Skeletal muscle cell (primary cell): ENCODE results near the gene VIPR1.

Experiments used
- DNase-seq: peaks from one replicate; pipeline ENCODE4 v3.0.0-alpha.2; 2010; ENCODE audit warnings: low read depth
- H3K4me3 ChIP-seq: 2 replicates; pipeline ENCODE4 v1.5.1; 2011; ENCODE audit warnings: low read depth, mild to moderate bottlenecking, control low read depth, low read length, moderate library complexity

VIPR1 gene

DNA sequence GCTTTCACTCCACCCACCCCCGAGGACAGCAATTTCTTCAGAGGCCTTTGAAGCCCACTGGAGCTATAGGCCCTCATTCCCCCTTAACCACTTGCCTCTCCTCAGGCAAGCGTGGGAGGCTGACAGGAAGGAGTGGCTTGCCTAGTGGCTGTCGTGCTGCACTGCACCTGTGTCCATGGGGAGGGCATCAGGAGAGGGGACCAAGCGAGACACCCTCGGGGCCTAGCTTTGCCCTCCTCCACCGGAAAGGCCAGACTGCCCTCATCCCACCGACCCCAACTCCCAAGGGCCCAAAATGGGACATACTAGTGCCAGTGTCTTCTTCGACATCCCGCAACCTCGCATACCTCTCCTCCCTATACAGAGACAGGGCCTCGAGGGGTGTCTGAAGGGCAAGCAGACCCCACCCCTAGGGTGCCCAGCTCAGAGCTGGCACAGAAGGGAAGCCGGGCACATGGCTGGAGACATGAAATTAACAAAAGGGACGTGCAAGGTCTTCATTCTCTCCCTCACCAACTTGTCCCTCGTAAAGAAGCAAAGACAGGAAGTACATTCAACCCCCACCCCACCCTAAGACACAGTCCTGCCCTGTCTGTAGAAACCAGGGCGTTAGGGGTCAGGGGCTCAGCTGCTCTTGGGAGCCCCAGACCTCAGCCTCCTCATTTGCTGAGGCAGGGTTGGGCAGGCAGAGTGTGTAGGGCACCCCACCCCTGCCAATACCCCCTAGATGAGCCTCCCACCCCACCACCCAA lies 24.3 kb downstream of the VIPR1 start:
- H3K4me3 ChIP-seq: no peak overlapping the region
- no peak for DNase-seq

DNA sequence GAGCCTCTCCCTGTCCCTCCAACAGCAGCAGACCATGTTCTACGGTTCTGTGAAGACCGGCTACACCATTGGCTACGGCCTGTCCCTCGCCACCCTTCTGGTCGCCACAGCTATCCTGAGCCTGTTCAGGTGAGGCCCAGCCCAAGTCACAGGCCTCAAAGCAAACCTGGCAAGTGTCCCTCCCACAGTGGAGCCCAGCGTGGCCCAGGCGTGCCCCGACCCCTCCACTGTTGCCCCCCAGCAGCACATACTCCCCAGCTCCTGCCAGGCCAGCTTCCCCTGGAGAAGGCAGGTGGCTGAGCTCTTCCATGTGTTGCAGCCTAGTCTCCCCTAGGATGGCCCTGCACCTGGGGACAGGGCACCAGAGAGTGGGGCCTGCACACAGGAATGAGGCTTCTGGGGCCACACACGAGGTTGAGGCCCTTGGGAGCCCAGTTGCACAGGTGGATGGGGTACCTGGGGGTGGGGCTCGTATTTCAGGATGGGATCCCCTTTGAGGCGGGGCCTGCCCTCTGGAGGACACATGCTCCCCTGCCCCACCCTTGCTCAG lies 25.0 kb downstream of the VIPR1 start:
- DNase-seq: no peak
- H3K4me3 ChIP-seq: no peak overlapping the region

DNA sequence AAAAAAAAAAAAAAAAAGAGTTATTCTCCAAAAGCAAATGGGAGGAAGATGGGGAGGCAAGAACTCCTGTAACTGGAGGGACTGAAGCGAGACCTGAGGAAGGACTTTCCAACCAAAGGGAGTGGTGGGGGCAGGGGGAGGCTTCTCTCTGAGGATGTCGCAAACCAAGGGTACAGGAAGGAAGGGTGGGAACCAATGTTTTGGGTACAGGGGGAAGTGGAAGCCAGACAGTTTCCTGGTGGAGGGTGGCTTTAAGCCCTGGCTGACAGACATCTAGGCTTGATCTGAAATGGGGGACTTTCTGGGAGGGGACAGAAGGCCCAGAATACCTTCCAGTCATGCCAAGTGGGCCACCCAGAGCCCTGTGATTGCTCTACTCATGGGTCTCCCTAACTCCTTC lies 27.0 kb downstream of the VIPR1 start:
- DNase-seq: no peak
- no peak overlapping the region for H3K4me3 ChIP-seq

DNA sequence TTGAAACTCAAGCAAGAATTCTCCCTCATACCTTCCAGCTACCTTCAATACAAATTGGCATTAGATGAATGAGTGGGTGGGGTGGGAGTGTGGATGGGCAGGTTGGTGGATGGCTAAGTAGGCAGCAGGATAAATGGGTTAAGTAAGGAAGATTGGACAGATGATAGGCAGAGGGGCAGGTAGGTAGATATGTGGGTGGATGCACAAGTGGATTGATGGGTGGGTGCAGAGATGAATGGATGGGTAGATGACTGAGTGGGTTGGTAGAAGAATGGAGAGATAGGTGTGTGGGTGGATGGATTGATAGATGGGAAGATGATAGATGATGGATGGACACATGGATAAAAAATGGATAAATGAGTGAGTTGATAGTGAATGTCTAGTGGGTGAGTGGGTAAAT lies 27.6 kb downstream of the VIPR1 start:
- no peak overlapping the region for H3K4me3 ChIP-seq
- no peak for DNase-seq

DNA sequence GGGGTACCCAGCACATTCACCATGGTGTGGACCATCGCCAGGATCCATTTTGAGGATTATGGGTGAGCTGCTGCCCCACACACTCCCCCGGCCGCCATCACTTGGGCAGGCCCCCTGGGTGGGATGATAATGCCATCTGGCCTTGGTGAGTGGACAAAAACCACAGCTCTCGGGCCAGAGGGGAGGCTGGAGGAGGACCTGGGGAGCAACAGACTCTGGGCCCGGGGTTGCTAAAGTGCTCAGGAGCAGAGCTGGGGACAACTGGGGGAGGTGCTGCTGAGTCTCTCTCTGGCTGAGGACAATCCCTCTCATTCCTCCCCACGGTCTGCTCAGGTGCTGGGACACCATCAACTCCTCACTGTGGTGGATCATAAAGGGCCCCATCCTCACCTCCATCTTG lies 29.0 kb downstream of the VIPR1 start:
- DNase-seq: no peak
- H3K4me3 ChIP-seq: no peak overlapping the region

DNA sequence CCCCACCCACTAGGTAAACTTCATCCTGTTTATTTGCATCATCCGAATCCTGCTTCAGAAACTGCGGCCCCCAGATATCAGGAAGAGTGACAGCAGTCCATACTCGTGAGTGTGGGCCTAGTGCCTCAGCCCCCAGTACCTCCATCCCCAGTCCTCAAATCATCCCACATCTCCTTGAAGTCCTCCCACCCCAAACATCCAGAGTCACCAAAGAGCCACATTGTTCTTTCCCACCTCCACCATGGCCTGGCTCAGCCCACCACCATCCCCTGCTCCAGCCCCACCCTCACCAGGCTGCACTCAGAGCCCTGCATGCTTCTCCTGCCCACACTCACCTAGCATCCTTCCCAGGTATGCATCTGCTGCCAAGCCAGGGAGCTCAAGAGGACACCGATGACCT lies 29.8 kb downstream of the VIPR1 start:
- no peak overlapping the region for H3K4me3 ChIP-seq
- no peak for DNase-seq

DNA sequence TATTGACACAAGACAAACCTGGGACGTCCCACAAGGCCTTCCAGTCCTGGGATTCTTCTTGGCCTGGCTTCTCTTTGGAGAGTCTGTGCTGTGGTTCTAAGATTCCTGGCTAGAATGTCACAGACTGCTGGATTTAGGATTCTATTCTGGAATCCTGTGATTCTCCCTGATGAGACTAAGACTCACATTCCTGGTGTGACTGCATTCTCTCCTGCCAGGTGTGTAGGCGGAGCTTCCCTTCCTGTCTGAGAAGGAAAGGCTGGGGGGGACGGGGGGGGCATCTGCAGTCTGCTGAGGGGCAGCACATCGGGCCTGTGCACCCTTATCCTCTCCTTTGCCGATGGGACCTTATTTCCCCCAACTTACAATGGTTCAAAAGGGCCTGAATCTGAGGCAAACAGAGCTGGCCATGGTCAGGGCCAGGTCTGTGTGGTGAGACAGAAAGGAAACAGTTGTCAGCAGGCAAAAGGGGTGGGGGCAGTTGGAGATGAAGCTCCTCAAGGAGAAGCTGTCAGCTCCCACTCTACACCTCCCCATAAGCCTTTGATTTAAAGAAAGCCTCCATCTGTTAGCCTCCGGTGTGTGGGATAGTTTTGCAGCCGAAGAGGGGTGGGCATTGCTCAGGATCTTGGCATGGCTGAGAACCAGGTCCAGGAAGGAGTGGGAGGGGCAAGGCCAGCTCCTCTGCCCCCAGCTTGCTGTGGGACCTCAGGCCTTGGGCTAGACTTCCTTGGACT lies 30.9 kb downstream of the VIPR1 start:
- H3K4me3 ChIP-seq: no peak overlapping the region
- no peak for DNase-seq

DNA sequence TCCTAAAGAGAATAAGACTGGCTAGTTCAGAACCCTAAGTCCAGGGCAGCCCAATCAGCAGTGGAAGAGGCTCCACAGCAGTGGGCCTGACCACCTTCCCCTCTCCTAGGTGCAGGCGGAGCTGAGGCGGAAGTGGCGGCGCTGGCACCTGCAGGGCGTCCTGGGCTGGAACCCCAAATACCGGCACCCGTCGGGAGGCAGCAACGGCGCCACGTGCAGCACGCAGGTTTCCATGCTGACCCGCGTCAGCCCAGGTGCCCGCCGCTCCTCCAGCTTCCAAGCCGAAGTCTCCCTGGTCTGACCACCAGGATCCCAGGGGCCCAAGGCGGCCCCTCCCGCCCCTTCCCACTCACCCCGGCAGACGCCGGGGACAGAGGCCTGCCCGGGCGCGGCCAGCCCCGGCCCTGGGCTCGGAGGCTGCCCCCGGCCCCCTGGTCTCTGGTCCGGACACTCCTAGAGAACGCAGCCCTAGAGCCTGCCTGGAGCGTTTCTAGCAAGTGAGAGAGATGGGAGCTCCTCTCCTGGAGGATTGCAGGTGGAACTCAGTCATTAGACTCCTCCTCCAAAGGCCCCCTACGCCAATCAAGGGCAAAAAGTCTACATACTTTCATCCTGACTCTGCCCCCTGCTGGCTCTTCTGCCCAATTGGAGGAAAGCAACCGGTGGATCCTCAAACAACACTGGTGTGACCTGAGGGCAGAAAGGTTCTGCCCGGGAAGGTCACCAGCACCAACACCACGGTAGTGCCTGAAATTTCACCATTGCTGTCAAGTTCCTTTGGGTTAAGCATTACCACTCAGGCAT lies 33.7 kb downstream of the VIPR1 start:
- no peak overlapping the region for H3K4me3 ChIP-seq
- DNase-seq: no peak

DNA sequence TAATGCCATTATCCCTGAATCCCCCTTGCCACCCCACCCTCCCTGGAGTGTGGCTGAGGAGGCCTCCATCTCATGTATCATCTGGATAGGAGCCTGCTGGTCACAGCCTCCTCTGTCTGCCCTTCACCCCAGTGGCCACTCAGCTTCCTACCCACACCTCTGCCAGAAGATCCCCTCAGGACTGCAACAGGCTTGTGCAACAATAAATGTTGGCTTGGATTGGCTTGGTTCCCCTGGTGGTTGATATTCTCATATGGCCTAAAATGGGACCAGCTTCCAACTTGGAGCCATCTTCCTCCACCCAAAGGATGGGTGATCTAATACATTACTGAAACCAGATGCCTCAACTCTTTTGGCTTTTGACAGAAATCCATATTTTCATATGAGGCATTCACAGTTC lies 34.9 kb downstream of the VIPR1 start:
- no peak for DNase-seq
- H3K4me3 ChIP-seq: no peak overlapping the region

DNA sequence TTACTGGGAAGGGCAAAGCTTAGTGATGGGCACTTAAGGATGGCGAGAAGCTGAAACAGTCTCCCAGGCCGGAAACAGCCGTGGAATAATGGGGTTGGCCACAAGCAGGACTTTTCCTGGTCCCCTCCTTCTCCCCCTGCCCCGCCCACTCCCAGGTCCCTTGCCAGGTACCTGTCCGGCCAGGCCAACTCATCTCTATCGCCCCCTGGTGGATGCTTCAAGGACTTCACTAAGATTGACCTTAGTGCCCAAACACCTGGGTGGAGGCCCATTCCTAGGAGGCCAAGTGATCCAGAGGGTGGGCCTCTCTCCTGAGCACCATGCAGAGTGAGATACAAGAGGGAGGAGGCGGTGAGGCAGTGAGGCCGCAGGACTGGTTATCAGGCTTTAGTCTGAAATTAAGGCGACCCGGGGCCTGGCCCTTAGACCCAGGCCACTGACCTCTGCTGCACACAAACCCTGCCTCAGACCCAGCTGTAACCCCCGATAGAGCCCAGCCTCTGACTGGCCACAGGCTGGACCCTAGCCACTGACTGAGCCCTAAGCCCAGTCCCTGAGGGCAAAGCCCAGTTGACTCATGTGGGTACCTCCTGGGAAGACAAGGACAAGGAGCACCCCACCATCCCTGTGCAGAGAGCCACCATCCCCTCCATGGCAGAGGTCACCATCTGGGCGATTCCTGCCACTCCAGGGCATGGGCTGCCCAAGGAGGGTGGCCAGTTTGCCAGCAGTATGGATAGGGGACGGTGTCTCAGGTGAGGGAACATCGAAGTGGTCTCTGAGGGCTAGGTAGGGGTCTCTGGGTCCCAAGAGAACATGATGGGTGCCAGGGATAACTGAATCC lies 37.6 kb downstream of the VIPR1 start:
- no peak for DNase-seq
- H3K4me3 ChIP-seq: no peak overlapping the region

DNA sequence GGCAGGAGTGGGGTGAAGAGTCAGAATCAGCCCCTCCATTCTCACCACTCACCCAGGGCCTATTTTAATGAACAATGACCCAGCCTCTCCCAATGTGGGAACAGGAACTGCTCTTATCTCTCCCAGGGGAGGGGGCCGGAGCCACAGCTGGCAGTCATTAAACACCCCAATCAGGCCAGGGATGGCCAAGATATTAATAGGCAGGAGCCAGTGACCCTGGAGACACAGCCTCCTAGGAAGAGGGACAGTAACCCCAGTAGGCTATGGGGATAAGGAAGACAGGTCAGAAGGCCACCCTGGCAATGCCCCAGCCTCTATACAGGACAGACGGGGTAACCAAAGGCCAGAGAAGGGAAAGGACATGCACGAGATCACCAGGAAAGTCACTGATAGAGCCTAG lies 38.6 kb downstream of the VIPR1 start:
- H3K4me3 ChIP-seq: no peak overlapping the region
- no peak for DNase-seq

DNA sequence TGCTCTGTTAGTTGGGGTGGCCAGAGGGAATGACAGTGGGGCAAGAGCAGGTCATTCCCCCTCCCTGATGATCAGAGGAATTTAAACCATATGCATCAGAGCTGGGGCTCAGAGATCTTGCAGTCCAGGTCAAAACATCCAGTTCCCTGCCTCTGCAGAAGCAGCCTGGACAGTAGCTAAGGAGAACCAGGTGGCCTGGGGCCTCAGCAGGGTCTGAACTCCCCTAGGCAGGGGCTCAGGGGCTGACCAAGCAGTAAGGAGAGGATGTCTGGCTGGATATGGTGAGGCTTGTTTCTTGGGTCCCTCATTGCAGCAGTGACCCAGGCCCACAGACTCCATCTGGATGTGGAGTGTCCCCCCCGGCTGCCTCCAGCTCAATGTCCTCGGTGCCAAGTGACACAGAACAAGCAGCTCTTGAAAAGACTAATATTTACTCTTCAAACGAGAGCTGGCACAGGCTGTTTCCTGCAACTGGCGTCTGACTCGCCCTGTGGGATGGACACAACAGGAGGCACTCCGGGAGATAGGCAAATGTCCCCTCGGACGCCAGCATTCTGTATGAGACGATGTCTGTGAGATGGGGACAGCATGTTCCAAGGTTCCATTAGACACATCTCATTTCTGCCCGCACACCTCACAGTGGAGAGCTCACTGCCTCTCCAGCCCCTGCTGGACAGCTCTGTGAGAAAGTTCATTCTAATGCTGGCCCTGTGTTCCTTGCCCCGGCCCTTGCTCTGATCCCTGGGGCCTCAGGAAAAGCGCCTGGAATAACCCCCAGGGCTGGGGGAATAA lies 42.2 kb downstream of the VIPR1 start:
- no peak for DNase-seq

DNA sequence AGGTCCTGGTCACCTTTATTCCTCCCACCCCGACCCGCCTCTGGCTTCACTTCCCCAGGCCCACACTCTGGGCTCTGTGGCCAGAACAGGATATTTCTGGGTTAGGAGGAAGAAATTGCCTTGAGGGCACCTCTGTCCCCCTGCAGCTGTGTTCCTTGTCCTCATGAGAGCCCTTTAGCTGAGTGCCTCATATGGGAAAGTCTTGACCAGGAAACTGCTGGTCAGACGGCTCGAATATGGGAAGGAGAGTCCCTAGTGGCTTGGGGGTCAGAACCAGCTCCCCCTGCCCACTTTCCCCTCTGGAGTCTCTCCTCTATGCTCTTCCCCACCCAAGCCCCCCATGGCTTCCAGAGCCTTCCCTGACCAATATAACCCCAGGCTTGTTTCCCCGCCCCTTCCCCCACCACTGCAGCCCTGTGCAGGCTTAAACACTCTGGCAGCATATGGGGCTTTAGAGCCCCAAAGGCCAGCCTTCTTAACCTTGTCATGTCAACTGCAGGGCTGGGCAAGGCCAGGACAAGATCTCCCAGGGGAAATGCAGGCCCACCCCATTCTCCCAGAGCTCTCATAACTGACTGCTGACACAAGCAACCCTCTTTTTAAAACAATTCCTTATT lies 42.9 kb downstream of the VIPR1 start:
- DNase-seq: no peak
- H3K4me3 ChIP-seq: no peak overlapping the region

More for the DNA sequence above, 42.2 kb downstream of the VIPR1 start:
- H3K4me3 ChIP-seq: no peak overlapping the region

DNA sequence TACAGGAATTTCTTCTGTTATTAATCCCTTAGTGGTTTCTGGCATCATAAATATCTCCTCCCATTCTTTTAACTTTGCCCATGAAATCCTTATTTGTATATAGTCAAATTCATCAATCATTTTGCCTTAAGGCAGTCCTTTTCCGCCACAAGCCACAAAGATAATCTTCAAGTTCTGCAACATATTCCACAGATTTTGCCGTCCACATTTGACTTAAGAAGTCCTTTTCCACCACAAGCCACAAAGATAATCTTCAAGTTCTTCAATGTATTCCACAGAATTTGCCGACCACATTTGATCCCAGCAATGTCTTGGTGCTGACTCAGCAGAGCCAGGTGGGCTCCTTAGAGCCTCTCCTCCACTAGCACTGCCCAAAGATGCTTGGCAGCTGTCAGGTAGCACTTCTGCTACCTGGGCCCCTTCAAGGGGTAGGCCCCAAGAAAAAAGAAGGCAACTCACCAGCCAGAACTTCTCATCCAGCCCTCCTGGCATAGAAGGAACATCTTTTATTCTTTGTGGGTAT lies 44.3 kb downstream of the VIPR1 start:
- H3K4me3 ChIP-seq: no peak overlapping the region
- DNase-seq: no peak

DNA sequence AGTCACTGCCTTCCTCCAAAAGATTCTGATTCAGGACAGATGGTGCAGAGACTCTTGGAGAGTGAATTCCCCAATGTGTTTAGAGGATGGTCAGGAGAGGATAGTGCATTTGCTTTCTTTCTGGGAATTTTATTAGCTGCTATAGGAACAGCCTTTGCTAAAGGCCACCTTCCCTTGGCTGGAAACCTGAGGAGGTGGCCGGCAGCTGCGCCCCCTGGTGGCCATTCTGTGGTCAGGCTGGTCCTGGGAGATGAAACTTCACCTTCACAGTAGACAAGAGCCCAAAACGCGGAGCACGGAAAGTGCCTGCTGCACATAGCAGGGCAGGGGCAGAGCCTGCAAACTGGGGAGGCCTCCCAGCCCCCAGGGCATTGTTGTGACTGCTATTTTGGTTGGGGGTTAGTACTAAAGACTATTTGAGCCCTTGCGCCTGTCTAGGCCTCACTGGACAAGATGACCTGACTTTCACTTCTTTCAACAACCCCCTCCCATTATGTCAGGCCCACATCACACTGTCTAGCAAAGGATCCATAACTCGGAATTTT lies 45.0 kb downstream of the VIPR1 start:
- no peak overlapping the region for H3K4me3 ChIP-seq
- DNase-seq: no peak

DNA sequence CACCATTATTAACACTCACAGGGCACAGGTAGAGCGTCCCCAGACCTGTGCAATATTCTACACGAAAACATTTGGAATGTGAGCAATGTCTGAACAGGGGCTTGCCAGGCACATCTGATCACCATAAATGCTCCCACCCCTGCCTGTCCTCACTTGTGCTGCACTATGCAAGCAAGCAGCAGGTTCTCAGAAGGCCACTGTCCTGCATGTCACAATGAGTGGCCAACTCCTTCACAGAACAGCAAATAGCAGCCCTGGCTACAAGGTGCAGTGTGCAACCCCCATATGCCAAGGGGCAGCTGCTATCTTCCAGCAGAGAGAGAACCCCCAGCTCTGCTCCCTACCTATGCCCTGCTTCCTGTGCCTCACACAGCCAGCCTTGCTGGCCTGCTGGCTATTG lies 46.7 kb downstream of the VIPR1 start:
- no peak overlapping the region for H3K4me3 ChIP-seq
- DNase-seq: no peak

DNA sequence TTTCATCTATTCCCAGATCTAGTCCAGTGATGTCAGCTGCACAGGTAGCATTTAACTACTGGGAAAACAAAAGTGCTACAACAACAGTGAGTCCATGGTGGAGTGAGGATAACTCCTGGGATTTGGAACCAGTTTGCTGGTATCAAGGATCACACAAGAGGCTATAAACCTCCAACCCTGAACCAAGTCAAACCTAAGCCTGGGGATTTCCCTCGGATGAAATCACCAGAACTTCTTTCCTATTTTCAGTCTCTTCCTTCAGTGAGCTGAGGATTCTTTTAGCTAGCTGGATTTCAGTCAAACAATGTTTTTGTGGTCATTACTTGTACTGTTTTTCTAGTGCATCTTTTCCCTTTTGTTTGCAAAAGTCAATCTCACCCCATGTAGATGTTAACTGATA lies 47.8 kb downstream of the VIPR1 start:
- no peak for DNase-seq
- no peak overlapping the region for H3K4me3 ChIP-seq

DNA sequence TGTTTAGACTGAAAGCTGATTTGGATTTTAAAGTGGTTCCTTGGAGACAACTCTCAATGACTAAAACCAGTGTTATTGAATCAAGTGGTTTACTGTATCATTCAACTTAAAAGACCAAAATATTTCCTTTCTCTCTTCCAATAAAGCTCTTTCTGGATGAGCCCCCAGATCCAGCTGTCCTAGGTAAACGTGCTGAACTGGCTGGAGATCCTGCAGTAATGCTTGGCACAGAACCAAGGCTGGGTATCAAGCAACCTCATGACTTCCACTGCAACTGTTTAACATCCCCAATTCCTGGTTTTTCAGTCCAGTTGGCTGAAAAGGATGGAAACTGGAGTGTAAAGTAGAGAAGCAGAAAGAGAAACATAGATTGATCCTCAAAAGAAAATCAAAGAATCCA lies 50.4 kb downstream of the VIPR1 start:
- DNase-seq: no peak
- no peak overlapping the region for H3K4me3 ChIP-seq
